Panc1 (cell line): Measurements from ENCODE around the gene UGT1A7. TPM values are rescaled to one million over a fixed set of nuclear protein-coding genes. Genes with fewer than 3 reads are reported as not detected.

ENCODE experiments used
- ATAC-seq: fragments of 200-7000 bp; cut with Tn5 transposase; 2 replicates; pipeline ENCODE4 v1.9.1; 2020; ENCODE audit warnings: mild to moderate bottlenecking, moderate library complexity
- BruUV-seq: library from RNA; stranded (reverse); fragments of 400-500 nt; replicated peaks from 2 replicates; lab custom pipeline; 2021; lab: Mats Ljungman, UMichigan
- CTCF ChIA-PET: fragments of 300-600 bp; sonication (Branson Sonifier 250); formaldehyde crosslinking; loops from one replicate; lab custom pipeline; 2022; ENCODE audit warnings: antibody characterized with exemption; lab: Charles Lee
- POLR2A ChIA-PET: fragments of 300-600 bp; sonication (Branson Sonifier 250); formaldehyde crosslinking; loops from one replicate; lab custom pipeline; 2022; ENCODE audit warnings: antibody characterized with exemption; lab: Charles Lee
- DNase-seq: peaks from one replicate; pipeline ENCODE4 v3.0.0-alpha.2; 2010; ENCODE audit warnings: low read depth, low spot score
- H3K27ac ChIP-seq: 2 replicates; pipeline ENCODE4 v1.5.1; 2011; ENCODE audit warnings: mild to moderate bottlenecking, low read length, inconsistent platforms
- H3K27me3 ChIP-seq: fragments of 200-500 bp; sonication (Bioruptor generic); 2 replicates; pipeline ENCODE4 v1.6.0; 2014; ENCODE audit warnings: low read length, inconsistent platforms; ENCODE audit not compliant: control insufficient read depth, insufficient read depth
- H3K36me3 ChIP-seq: fragments of 200-500 bp; sonication (Bioruptor generic); 2 replicates; pipeline ENCODE4 v1.5.1; 2014; ENCODE audit warnings: inconsistent platforms, mild to moderate bottlenecking, low read length, moderate library complexity; ENCODE audit not compliant: control insufficient read depth, insufficient read depth
- H3K4me1 ChIP-seq: 2 replicates; pipeline ENCODE4 v1.5.1; 2011; ENCODE audit warnings: inconsistent platforms, mild to moderate bottlenecking, low read length, moderate library complexity; ENCODE audit not compliant: control insufficient read depth, insufficient read depth
- H3K4me3 ChIP-seq, 2 experiments: 2 replicates each; pipeline ENCODE4 v1.5.1; 2011 to 2012; ENCODE audit warnings: low read depth in 2 of 2, low read length in 2 of 2, mild to moderate bottlenecking in 2 of 2, inconsistent platforms in 1 of 2, moderate library complexity in 1 of 2
- H3K9me3 ChIP-seq: fragments of 200-500 bp; sonication (Bioruptor generic); 2 replicates; pipeline ENCODE4 v1.5.1; 2014; ENCODE audit warnings: low read depth, mild to moderate bottlenecking, inconsistent platforms, low read length, moderate library complexity; ENCODE audit not compliant: control insufficient read depth, insufficient read depth
- CTCF ChIP-seq: fragments of 450-650 bp; IDR thresholded peaks from 2 replicates; pipeline ENCODE4 v1.5.1; 2017; ENCODE audit warnings: mild to moderate bottlenecking
- POLR2AphosphoS5 ChIP-seq: IDR thresholded peaks from 2 replicates; pipeline ENCODE4 v1.6.1; 2012; ENCODE audit warnings: mild to moderate bottlenecking, low read depth, low read length, moderate library complexity
- SIN3A ChIP-seq: IDR thresholded peaks from 2 replicates; pipeline ENCODE4 v1.6.1; 2012; ENCODE audit warnings: low read depth, mild to moderate bottlenecking, low read length, moderate library complexity, borderline replicate concordance; ENCODE audit not compliant: insufficient read depth
- TCF7L2 ChIP-seq: IDR thresholded peaks from 2 replicates; pipeline ENCODE4 v1.6.1; 2011; ENCODE audit warnings: mild to moderate bottlenecking, low read depth, low read length, inconsistent platforms
- in situ Hi-C: cut with HindIII; loops from 2 replicates; pipeline ENCODE4 v1.10.0; 2016; ENCODE audit warnings: low sequenced_read_pairs, low pct_unique_long_range_greater_than_20kb
- intact Hi-C: fragments of 100-400 bp; cut with micrococcal nuclease; formaldehyde crosslinking; loops from one replicate; pipeline ENCODE4 v1.10.0; 2022; ENCODE audit not compliant: unreplicated experiment
- total RNA-seq: library from RNA; stranded (reverse); gene quantifications from one replicate; pipeline ENCODE4 v1.2.1, GENCODE V29; 2021; ENCODE audit not compliant: unreplicated experiment
- TF ChIP-seq, protein P1 (sequence below), 2 experiments: IDR thresholded peaks; 2 replicates each; pipeline ENCODE4 v1.6.1; 2011 to 2012; ENCODE audit warnings: low read depth in 2 of 2, control low read depth in 1 of 2, low read length in 1 of 2, mild to moderate bottlenecking in 1 of 2, moderate library complexity in 1 of 2; ENCODE audit not compliant: insufficient read depth in 1 of 2

The UGT1A7 gene
- total RNA-seq, 1 experiment from 2014 or later: not detected

GRCh38 chr2:233793465-233794127 lies 111.9 kb downstream of the UGT1A7 start:
- BruUV-seq: no TSS peak
- TF ChIP-seq CTCF: no peak
- TF ChIP-seq TCF7L2: no peak
- TF ChIP-seq, protein P1, sequence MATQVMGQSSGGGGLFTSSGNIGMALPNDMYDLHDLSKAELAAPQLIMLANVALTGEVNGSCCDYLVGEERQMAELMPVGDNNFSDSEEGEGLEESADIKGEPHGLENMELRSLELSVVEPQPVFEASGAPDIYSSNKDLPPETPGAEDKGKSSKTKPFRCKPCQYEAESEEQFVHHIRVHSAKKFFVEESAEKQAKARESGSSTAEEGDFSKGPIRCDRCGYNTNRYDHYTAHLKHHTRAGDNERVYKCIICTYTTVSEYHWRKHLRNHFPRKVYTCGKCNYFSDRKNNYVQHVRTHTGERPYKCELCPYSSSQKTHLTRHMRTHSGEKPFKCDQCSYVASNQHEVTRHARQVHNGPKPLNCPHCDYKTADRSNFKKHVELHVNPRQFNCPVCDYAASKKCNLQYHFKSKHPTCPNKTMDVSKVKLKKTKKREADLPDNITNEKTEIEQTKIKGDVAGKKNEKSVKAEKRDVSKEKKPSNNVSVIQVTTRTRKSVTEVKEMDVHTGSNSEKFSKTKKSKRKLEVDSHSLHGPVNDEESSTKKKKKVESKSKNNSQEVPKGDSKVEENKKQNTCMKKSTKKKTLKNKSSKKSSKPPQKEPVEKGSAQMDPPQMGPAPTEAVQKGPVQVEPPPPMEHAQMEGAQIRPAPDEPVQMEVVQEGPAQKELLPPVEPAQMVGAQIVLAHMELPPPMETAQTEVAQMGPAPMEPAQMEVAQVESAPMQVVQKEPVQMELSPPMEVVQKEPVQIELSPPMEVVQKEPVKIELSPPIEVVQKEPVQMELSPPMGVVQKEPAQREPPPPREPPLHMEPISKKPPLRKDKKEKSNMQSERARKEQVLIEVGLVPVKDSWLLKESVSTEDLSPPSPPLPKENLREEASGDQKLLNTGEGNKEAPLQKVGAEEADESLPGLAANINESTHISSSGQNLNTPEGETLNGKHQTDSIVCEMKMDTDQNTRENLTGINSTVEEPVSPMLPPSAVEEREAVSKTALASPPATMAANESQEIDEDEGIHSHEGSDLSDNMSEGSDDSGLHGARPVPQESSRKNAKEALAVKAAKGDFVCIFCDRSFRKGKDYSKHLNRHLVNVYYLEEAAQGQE (IDR thresholded peaks at IDR 0.05; ENCODE audit: insufficient read depth in 1 of 2, low read depth in 2 of 2, low read length in 1 of 2): no peak
- TF ChIP-seq POLR2AphosphoS5: no peak
- TF ChIP-seq SIN3A: no peak
- Histone ChIP-seq H3K4me3 (no peak overlapping the region), H3K9me3 (no peaks in the 10 kb centered on the region), H3K27ac (no peak overlapping the region), H3K27me3 (no peaks in the 10 kb centered on the region), H3K4me1 (no peaks in the 10 kb centered on the region), H3K36me3 (no peaks in the 10 kb centered on the region)
- ChIA-PET POLR2A (no interaction called here), CTCF (no interaction called here)
- DNase-seq: no peak
- in situ Hi-C loops (no loop called here), intact Hi-C loops (no loop called here)
- ATAC-seq: 0 out of 2 replicates have a peak, but pooled peaks have one; percentile 26

- H3K27ac ChIP-seq: no peak overlapping the region
- no peak for ATAC-seq
- in situ Hi-C loops: no loop called here
These were observed 112.5 kb downstream of the UGT1A7 start for GRCh38 chr2:233794128-233794658.

More at GRCh38 chr2:233794128-233794658, 112.5 kb downstream of the UGT1A7 start:
- CTCF ChIA-PET: no interaction called here
- Histone ChIP-seq H3K36me3 (no peaks in the 10 kb centered on the region), H3K4me1 (no peaks in the 10 kb centered on the region), H3K9me3 (no peaks in the 10 kb centered on the region), H3K27me3 (no peaks in the 10 kb centered on the region), H3K4me3 (no peak overlapping the region)
- no TSS peak for BruUV-seq
- intact Hi-C loops: no loop called here
- POLR2A ChIA-PET: no interaction called here
- no peak for DNase-seq
- no peak for TF ChIP-seq TCF7L2
- no peak for TF ChIP-seq SIN3A
- TF ChIP-seq, protein P1 (IDR thresholded peaks at IDR 0.05; ENCODE audit: insufficient read depth in 1 of 2, low read depth in 2 of 2, low read length in 1 of 2): no peak
- TF ChIP-seq CTCF: no peak
- no peak for TF ChIP-seq POLR2AphosphoS5
